Measurements from ENCODE around the gene NFKBIA. TPM values are rescaled to one million over a fixed set of nuclear protein-coding genes. Genes with fewer than 3 reads are reported as not detected.
"Not testable (repeated sequence)": the region's sequence is repeated elsewhere in the genome, so short reads cannot be mapped to it uniquely, and the experiment has no call there.

Gene NFKBIA
- total RNA-seq, 4 donors from 2014 or later = 387 to 416 (median 398) TPM

DNA sequence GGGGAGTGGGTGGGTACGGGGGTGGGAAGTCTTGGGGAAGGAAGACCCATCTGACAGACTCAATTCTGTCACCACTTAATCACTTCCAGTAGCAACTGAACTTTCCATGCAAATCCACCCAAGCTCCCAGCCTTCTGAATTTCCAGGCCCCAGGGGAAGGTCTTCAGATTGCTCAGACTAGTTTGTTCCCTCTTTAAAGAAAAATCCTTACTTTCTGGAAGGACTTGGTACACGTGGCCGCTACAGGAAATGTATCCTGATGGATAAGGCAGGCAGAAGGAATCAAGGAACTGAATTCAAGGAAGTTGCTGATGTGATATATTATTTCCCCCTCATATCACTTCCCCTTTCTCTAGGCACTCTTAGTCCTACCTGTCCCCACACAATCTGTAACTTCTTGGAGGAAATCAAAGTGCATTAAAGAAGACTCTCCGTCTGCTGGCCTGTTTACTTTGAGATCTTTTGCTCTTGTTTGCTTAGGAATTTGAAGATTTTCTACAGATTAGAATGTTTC is 6.4 kb downstream of the NFKBIA start:
- H3K4me1 ChIP-seq = peaks cover 44 to 63% (median 61%) of the 10 kb centered on the region in 4 donors
- no peak for DNase-seq (ENCODE audit: extremely low spot score)
- WGBS = 29% methylated on average over 4 of the region's 4 CpGs
- intact Hi-C loops (cut with DNase I) = no loop called here
- TF ChIP-seq, protein P1, sequence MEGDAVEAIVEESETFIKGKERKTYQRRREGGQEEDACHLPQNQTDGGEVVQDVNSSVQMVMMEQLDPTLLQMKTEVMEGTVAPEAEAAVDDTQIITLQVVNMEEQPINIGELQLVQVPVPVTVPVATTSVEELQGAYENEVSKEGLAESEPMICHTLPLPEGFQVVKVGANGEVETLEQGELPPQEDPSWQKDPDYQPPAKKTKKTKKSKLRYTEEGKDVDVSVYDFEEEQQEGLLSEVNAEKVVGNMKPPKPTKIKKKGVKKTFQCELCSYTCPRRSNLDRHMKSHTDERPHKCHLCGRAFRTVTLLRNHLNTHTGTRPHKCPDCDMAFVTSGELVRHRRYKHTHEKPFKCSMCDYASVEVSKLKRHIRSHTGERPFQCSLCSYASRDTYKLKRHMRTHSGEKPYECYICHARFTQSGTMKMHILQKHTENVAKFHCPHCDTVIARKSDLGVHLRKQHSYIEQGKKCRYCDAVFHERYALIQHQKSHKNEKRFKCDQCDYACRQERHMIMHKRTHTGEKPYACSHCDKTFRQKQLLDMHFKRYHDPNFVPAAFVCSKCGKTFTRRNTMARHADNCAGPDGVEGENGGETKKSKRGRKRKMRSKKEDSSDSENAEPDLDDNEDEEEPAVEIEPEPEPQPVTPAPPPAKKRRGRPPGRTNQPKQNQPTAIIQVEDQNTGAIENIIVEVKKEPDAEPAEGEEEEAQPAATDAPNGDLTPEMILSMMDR (IDR thresholded peaks at IDR 0.05) = no peak
- TF ChIP-seq POLR2A (IDR thresholded peaks at IDR 0.05; ENCODE audit: low read depth) = no peak
- TF ChIP-seq EP300 (IDR thresholded peaks at IDR 0.05) = no peak
- TF ChIP-seq POLR2AphosphoS5 (IDR thresholded peaks at IDR 0.05) = no peak
- peaks cover 31 to 56% (median 37%) of the 10 kb centered on the region in 4 donors for H3K36me3 ChIP-seq
- no peaks in the 10 kb centered on the region for H3K27me3 ChIP-seq
- H3K4me3 ChIP-seq = no peak overlapping the region
- H3K27ac ChIP-seq (replicated peaks in 1 of 4) = peak overlapping the region; percentile 99 to 100 (median 100)
- H3K9me3 ChIP-seq = no peaks in the 10 kb centered on the region

DNA sequence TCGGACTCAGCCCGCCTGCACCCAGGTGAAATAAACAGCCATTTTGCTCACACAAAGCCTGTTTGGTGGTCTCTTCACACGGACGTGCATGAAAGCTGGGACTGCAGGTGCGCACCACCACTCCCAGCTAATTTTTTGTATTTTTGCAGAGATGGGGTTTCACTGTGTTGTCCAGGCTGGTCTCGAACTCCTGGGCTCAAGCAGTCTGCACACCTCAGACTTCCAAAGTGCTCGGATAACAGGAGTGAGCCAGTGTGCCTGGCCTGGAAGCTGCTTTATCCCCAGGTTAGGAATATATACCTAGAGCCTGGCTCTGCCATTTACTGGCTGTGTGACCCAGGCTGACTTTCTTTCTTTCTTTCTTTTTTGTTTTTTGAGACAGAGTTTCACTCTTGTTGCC is 7.9 kb downstream of the NFKBIA start:
- peak overlapping the region in 3 of 4 donors; percentile 99 to 100 (median 99) for H3K27ac ChIP-seq (replicated peaks in 1 of 4)
- peaks cover 44 to 64% (median 57%) of the 10 kb centered on the region in 4 donors for H3K4me1 ChIP-seq
- intact Hi-C loops (cut with DNase I); H3K9me3 ChIP-seq; H3K4me3 ChIP-seq; DNase-seq (ENCODE audit: extremely low spot score); H3K27me3 ChIP-seq: not testable (repeated sequence)
- WGBS = 99% methylated on average over 7 of the region's 7 CpGs
- H3K36me3 ChIP-seq = peaks cover 15 to 41% (median 22%) of the 10 kb centered on the region in 4 donors

DNA sequence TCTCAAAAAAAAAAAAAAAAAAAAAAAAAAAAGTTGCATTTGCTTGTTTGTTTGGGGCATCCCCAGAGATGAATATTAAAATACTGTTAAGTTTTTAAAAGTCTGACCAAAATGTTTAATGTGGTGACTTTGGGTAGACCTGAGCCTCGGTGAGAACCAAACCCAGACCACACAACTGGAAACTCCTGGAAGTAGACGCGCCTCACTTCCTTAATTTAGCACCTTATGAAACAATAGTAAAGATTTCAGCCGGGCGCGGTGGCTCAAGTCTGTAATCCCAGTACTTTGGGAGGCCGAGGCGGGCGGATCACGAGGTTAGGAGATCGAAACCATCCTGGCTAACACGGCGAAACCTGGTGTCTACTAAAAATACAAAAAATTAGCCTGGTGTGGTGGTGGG is 9.3 kb downstream of the NFKBIA start:
- Histone ChIP-seq H3K9me3 (no peaks in the 10 kb centered on the region), H3K4me1 (peaks cover 34 to 63% (median 49%) of the 10 kb centered on the region in 4 donors), H3K4me3 (no peak overlapping the region), H3K27ac (replicated peaks in 1 of 4) (no peak overlapping the region), H3K36me3 (peaks cover 4 to 28% (median 8%) of the 10 kb centered on the region in 4 donors), H3K27me3 (no peaks in the 10 kb centered on the region)
- intact Hi-C loops (cut with DNase I) = no loop called here
- no peak for DNase-seq (ENCODE audit: extremely low spot score)
- WGBS = 90% methylated on average over 13 of the region's 13 CpGs
- TF ChIP-seq EP300 (IDR thresholded peaks at IDR 0.05) = no peak
- TF ChIP-seq, protein P1 (IDR thresholded peaks at IDR 0.05) = no peak
- no peak for TF ChIP-seq POLR2AphosphoS5 (IDR thresholded peaks at IDR 0.05)
- TF ChIP-seq POLR2A (IDR thresholded peaks at IDR 0.05; ENCODE audit: low read depth) = no peak

DNA sequence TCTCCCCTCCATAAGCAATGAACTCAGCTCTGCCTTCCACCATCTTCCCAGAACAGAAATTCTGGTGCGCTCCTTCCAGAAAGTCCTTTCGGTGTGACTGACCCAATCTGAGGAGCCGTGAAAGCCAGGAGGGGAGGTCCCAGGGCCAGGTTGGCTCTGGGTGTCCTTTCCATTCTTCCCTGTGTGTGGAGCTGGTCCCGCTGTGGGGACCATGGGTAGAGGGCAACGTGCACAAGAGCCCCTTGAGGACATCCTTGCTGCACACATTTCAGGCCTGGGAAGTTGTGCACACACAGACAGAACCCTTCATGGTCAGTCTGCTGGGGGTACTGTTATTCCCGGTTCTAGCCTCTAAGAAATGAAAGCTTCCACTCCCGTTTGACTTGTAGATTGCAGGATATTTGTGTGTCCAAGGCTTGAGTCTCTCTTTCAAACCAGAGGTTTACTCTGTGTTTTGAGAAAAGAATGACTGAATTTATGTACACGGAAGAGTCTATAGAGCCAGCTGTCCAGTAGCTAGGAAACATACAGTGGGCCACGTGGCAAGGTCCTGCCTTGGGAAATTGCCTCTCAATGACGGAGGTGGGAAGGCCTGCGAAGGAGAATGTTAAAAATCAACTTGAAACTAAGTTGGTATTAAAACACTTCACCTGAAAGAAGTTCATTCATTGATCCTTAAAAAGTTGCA is 10.1 kb downstream of the NFKBIA start:
- DNase-seq (ENCODE audit: extremely low spot score) = no peak
- no peaks in the 10 kb centered on the region for H3K9me3 ChIP-seq
- H3K36me3 ChIP-seq = peaks cover 0 to 20% (median 2%) of the 10 kb centered on the region in 4 donors
- H3K27me3 ChIP-seq = no peaks in the 10 kb centered on the region
- WGBS = 84% methylated on average over 9 of the region's 11 CpGs
- TF ChIP-seq POLR2A (IDR thresholded peaks at IDR 0.05; ENCODE audit: low read depth) = no peak
- no peak for TF ChIP-seq EP300 (IDR thresholded peaks at IDR 0.05)
- TF ChIP-seq POLR2AphosphoS5 (IDR thresholded peaks at IDR 0.05) = no peak
- TF ChIP-seq, protein P1 (IDR thresholded peaks at IDR 0.05) = no peak
- no peak overlapping the region for H3K4me3 ChIP-seq
- H3K4me1 ChIP-seq = peaks cover 27 to 54% (median 41%) of the 10 kb centered on the region in 4 donors
- intact Hi-C loops (cut with DNase I) = no loop called here
- H3K27ac ChIP-seq (replicated peaks in 1 of 4) = peak overlapping the region; percentile 59 to 71 (median 68)

DNA sequence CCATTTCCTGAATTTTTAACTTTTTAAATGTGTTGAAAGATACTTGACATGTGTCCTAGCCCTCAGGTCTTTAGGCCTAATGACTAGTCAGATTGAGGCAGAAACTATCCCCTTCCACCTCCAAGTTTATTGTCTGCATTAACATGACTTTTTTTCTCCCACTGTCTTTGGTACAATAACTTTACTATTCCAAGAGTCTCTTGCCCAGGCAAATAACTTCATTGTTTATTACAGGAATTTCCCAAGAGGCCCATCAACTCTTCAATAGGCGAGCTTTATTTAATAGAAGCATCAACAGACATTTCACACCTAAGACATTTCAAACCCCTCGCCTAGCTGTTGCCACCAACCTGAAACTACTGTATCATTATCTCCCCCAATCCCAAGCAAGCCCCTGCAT is 10.7 kb downstream of the NFKBIA start:
- TF ChIP-seq POLR2A (IDR thresholded peaks at IDR 0.05; ENCODE audit: low read depth) (no peak), POLR2AphosphoS5 (IDR thresholded peaks at IDR 0.05) (no peak), EP300 (IDR thresholded peaks at IDR 0.05) (no peak)
- TF ChIP-seq, protein P1 (IDR thresholded peaks at IDR 0.05) = no peak
- peaks cover 0 to 13% (median 0%) of the 10 kb centered on the region in 4 donors for H3K36me3 ChIP-seq
- H3K27me3 ChIP-seq = no peaks in the 10 kb centered on the region
- peaks cover 21 to 48% (median 34%) of the 10 kb centered on the region in 4 donors for H3K4me1 ChIP-seq
- DNase-seq (ENCODE audit: extremely low spot score) = no peak
- intact Hi-C loops (cut with DNase I) = no loop called here
- WGBS = 35% methylated on average over 2 of the region's 2 CpGs
- H3K9me3 ChIP-seq = no peaks in the 10 kb centered on the region
- H3K4me3 ChIP-seq = no peak overlapping the region
- H3K27ac ChIP-seq (replicated peaks in 1 of 4) = peak overlapping the region; percentile 59 to 71 (median 68)
